Measurements from ENCODE around the gene ATG16L1. TPM values are rescaled to one million over a fixed set of nuclear protein-coding genes. Genes with fewer than 3 reads are reported as not detected.

Gene ATG16L1
- total and polyA plus RNA-seq, 9 of the 15 experiments (the other 6 are each of a cell fraction or from before 2014, with no cell fraction given): 6.4 to 21.3 (median 17.2) TPM

GRCh38 chr2:233217892-233218377 lies 33.5 kb upstream of the ATG16L1 start (continued):
- peak in 1 of 3 experiments; percentile 74; a peak in 2 of 6 replicates for TF ChIP-seq ZBTB11 (CRISPR knock-in tag; IDR thresholded peaks at IDR 0.05)
- no peak for TF ChIP-seq ZNF77 (CRISPR knock-in tag; IDR thresholded peaks at IDR 0.05)
- TF ChIP-seq POLR3A (IDR thresholded peaks at IDR 0.05; ENCODE audit: borderline replicate concordance, extremely low read depth, insufficient read depth, insufficient read length): no peak
- no peak for TF ChIP-seq ARID4B (CRISPR knock-in tag; IDR thresholded peaks at IDR 0.05)
- peak; percentile 64; the same call in 1 of the 2 replicates for TF ChIP-seq ZNF197 (CRISPR knock-in tag; IDR thresholded peaks at IDR 0.05; ENCODE audit: low read depth)
- TF ChIP-seq ARHGAP35 (IDR thresholded peaks at IDR 0.05; ENCODE audit: partially characterized antibody): no peak
- TF ChIP-seq DPF2 (IDR thresholded peaks at IDR 0.05): peak; percentile 56
- TF ChIP-seq FOXA1 (IDR thresholded peaks at IDR 0.05; ENCODE audit: borderline replicate concordance): no peak
- peak; percentile 24; the same call in 1 of the 2 replicates for TF ChIP-seq KLF16 (IDR thresholded peaks at IDR 0.05)
- TF ChIP-seq TEAD4 (IDR thresholded peaks at IDR 0.05; ENCODE audit: low read length): peak; percentile 76
- no peak for TF ChIP-seq TEAD4 (CRISPR knock-in tag; IDR thresholded peaks at IDR 0.05; ENCODE audit: borderline replicate concordance)

Measured in K562 (cell line).